HEK293 (cell line): ENCODE measurements around the gene ALDH8A1.

Experiments
- CTCF ChIA-PET: fragments of 350-600 bp; formaldehyde crosslinking; extraction: SDS; loops from one replicate; lab custom pipeline; 2021; ENCODE audit warnings: antibody characterized with exemption; lab: Yijun Ruan, JAX
- POLR2A ChIA-PET: fragments of 300-600 bp; formaldehyde crosslinking; extraction: SDS; loops from one replicate; lab custom pipeline; 2020; ENCODE audit warnings: antibody characterized with exemption, inconsistent platforms; lab: Yijun Ruan, JAX
- H3K27ac ChIP-seq: fragments of 200-500 bp; sonication (Bioruptor generic); 2 replicates; pipeline ENCODE4 v1.5.1; 2014; ENCODE audit warnings: low read depth, low read length, control low read depth, inconsistent platforms; ENCODE audit errors: extremely low read depth
- H3K36me3 ChIP-seq, 2 experiments: fragments of 200-500 bp in 1 of 2; sonication (Bioruptor generic) in 1 of 2; 1 replicate in 1 of 2; 2 replicates in 1 of 2; pipeline ENCODE4 v1.5.1; 2014 to 2017; ENCODE audit warnings: inconsistent platforms in 2 of 2, low read length in 2 of 2; ENCODE audit not compliant: control insufficient read depth in 2 of 2, insufficient read depth in 1 of 2
- H3K4me1 ChIP-seq: fragments of 200-500 bp; sonication (Bioruptor generic); 2 replicates; pipeline ENCODE4 v1.5.1; 2014; ENCODE audit warnings: mild to moderate bottlenecking, low read length, inconsistent platforms; ENCODE audit not compliant: control insufficient read depth, insufficient read depth
- H3K4me3 ChIP-seq: 2 replicates; pipeline ENCODE4 v1.5.1; 2011; ENCODE audit warnings: low read depth, mild to moderate bottlenecking, control low read depth, low read length, moderate library complexity
- H3K9me3 ChIP-seq: fragments of 200-500 bp; sonication (Bioruptor generic); 2 replicates; pipeline ENCODE4 v1.5.1; 2014; ENCODE audit warnings: low read depth, low read length, inconsistent platforms; ENCODE audit not compliant: control insufficient read depth, insufficient read depth
- GFI1B ChIP-seq: fragments of 450-650 bp; formaldehyde crosslinking; IDR thresholded peaks from 2 replicates; pipeline ENCODE4 v1.5.1; 2016; ENCODE audit warnings: missing biosample characterization, missing genetic modification characterization
- KLF16 ChIP-seq: fragments of 450-650 bp; formaldehyde crosslinking; IDR thresholded peaks from 2 replicates; pipeline ENCODE4 v1.5.1; 2017; ENCODE audit warnings: missing biosample characterization, missing genetic modification characterization
- YY1 ChIP-seq: fragments of 450-650 bp; formaldehyde crosslinking; IDR thresholded peaks from 2 replicates; pipeline ENCODE4 v1.5.1; 2018; ENCODE audit warnings: missing biosample characterization, missing genetic modification characterization
- ZBTB20 ChIP-seq: fragments of 450-650 bp; formaldehyde crosslinking; IDR thresholded peaks from 2 replicates; pipeline ENCODE4 v1.5.1; 2016; ENCODE audit warnings: missing biosample characterization, missing genetic modification characterization
- ZNF133 ChIP-seq: fragments of 450-650 bp; formaldehyde crosslinking; IDR thresholded peaks from 2 replicates; pipeline ENCODE4 v1.5.1; 2016; ENCODE audit warnings: missing biosample characterization, missing genetic modification characterization
- ZNF157 ChIP-seq: fragments of 450-650 bp; formaldehyde crosslinking; IDR thresholded peaks from 2 replicates; pipeline ENCODE4 v1.5.1; 2016; ENCODE audit warnings: missing biosample characterization, missing genetic modification characterization
- ZNF248 ChIP-seq: fragments of 450-650 bp; formaldehyde crosslinking; IDR thresholded peaks from 2 replicates; pipeline ENCODE4 v1.5.1; 2017; ENCODE audit warnings: missing biosample characterization, missing genetic modification characterization
- ZNF311 ChIP-seq: fragments of 450-650 bp; formaldehyde crosslinking; IDR thresholded peaks from 2 replicates; pipeline ENCODE4 v1.5.1; 2017; ENCODE audit warnings: missing biosample characterization, missing genetic modification characterization, borderline replicate concordance
- ZNF426 ChIP-seq: fragments of 450-650 bp; formaldehyde crosslinking; IDR thresholded peaks from 2 replicates; pipeline ENCODE4 v1.5.1; 2017; ENCODE audit warnings: missing biosample characterization, missing genetic modification characterization, mild to moderate bottlenecking, inconsistent platforms, moderate library complexity
- ZNF433 ChIP-seq: fragments of 450-650 bp; formaldehyde crosslinking; IDR thresholded peaks from 2 replicates; pipeline ENCODE4 v1.5.1; 2016; ENCODE audit warnings: missing biosample characterization, missing genetic modification characterization, low read depth
- ZNF530 ChIP-seq: fragments of 450-650 bp; formaldehyde crosslinking; IDR thresholded peaks from 2 replicates; pipeline ENCODE4 v1.5.1; 2016; ENCODE audit warnings: low read depth, missing biosample characterization, missing genetic modification characterization
- ZNF548 ChIP-seq: fragments of 450-650 bp; formaldehyde crosslinking; IDR thresholded peaks from 2 replicates; pipeline ENCODE4 v1.5.1; 2016; ENCODE audit warnings: missing biosample characterization, missing genetic modification characterization
- ZNF561 ChIP-seq: fragments of 450-650 bp; IDR thresholded peaks from 2 replicates; pipeline ENCODE4 v1.5.1; 2018; ENCODE audit warnings: missing biosample characterization, missing genetic modification characterization, borderline replicate concordance
- ZNF670 ChIP-seq: fragments of 450-650 bp; formaldehyde crosslinking; IDR thresholded peaks from 2 replicates; pipeline ENCODE4 v1.5.1; 2016; ENCODE audit warnings: missing biosample characterization, missing genetic modification characterization, low read depth
- ZNF707 ChIP-seq: fragments of 450-650 bp; formaldehyde crosslinking; IDR thresholded peaks from 2 replicates; pipeline ENCODE4 v1.5.1; 2016; ENCODE audit warnings: missing biosample characterization, missing genetic modification characterization
- ZNF777 ChIP-seq: fragments of 450-650 bp; formaldehyde crosslinking; IDR thresholded peaks from 2 replicates; pipeline ENCODE4 v1.5.1; 2017; ENCODE audit warnings: missing biosample characterization, missing genetic modification characterization, borderline replicate concordance
- TF ChIP-seq, protein P1 (sequence below): fragments of 450-650 bp; formaldehyde crosslinking; IDR thresholded peaks from 2 replicates; pipeline ENCODE4 v1.5.1; 2017; ENCODE audit warnings: missing biosample characterization, missing genetic modification characterization
- TF ChIP-seq, protein P2 (sequence below): fragments of 450-650 bp; formaldehyde crosslinking; IDR thresholded peaks from 2 replicates; pipeline ENCODE4 v1.5.1; 2016; ENCODE audit warnings: missing biosample characterization, missing genetic modification characterization
- TF ChIP-seq, protein P3 (sequence below): fragments of 450-650 bp; formaldehyde crosslinking; IDR thresholded peaks from 2 replicates; pipeline ENCODE4 v1.5.1; 2016; ENCODE audit warnings: missing biosample characterization, missing genetic modification characterization, low read depth
- TF ChIP-seq, protein P4 (sequence below): fragments of 450-650 bp; formaldehyde crosslinking; IDR thresholded peaks from 2 replicates; pipeline ENCODE4 v1.5.1; 2016; ENCODE audit warnings: missing biosample characterization, missing genetic modification characterization

The ALDH8A1 gene, protein sequence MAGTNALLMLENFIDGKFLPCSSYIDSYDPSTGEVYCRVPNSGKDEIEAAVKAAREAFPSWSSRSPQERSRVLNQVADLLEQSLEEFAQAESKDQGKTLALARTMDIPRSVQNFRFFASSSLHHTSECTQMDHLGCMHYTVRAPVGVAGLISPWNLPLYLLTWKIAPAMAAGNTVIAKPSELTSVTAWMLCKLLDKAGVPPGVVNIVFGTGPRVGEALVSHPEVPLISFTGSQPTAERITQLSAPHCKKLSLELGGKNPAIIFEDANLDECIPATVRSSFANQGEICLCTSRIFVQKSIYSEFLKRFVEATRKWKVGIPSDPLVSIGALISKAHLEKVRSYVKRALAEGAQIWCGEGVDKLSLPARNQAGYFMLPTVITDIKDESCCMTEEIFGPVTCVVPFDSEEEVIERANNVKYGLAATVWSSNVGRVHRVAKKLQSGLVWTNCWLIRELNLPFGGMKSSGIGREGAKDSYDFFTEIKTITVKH

DNA sequence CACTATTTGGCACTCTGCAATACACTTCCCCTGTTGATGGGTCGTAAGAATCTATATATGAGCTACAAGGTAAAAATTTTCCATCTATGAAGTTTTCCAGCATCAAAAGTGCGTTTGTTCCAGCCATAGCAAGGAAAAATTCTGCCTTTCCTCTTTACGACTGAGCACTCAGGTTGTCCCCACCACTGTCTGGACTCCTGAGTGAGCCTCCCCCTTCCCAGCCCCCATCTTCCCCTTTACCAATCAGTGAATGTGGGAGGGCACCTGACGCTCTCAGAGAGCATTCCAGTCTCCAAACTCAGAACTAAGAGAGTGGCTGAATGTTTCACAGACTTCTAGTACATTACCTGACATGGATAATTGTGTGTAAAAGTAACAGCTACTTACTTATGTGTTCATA lies at the start of gene ALDH8A1:
Gene ALDH8A1, minus strand, starts transcription at position 175 of the 400 bp plus-strand sequence. Its CDS starts 48 bp downstream, at position 127.
- Histone ChIP-seq H3K36me3 (no peaks in the 10 kb centered on the region), H3K4me3 (no peak within 1 kb of the TSS), H3K9me3 (no peaks in the 10 kb centered on the region), H3K27ac (no peak within 1 kb of the TSS), H3K4me1 (no peaks in the 10 kb centered on the region)
- POLR2A ChIA-PET, result no interaction called here
- CTCF ChIA-PET, result interaction anchor here (0.8 to 2.2 kb wide), 3 partner anchors 10 to 548 kb away, joined by 3 to 13 read pairs (median 3); no protein-coding TSS in a partner anchor
- TF ChIP-seq KLF16 (tag by site-specific recombination), result no peak
- TF ChIP-seq, protein P1, sequence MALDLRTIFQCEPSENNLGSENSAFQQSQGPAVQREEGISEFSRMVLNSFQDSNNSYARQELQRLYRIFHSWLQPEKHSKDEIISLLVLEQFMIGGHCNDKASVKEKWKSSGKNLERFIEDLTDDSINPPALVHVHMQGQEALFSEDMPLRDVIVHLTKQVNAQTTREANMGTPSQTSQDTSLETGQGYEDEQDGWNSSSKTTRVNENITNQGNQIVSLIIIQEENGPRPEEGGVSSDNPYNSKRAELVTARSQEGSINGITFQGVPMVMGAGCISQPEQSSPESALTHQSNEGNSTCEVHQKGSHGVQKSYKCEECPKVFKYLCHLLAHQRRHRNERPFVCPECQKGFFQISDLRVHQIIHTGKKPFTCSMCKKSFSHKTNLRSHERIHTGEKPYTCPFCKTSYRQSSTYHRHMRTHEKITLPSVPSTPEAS (tag by site-specific recombination), result no peak
- TF ChIP-seq ZNF157, result no peak
- no peak for TF ChIP-seq ZNF670 (tag by site-specific recombination)
- TF ChIP-seq ZNF530 (tag by site-specific recombination), result no peak
- TF ChIP-seq ZNF426 (tag by site-specific recombination), result no peak
- no peak for TF ChIP-seq ZBTB20 (tag by site-specific recombination)
- TF ChIP-seq ZNF707 (tag by site-specific recombination), result no peak
- no peak for TF ChIP-seq ZNF548 (tag by site-specific recombination)
- no peak for TF ChIP-seq ZNF248 (tag by site-specific recombination)
- no peak for TF ChIP-seq ZNF311
- no peak for TF ChIP-seq ZNF133
- no peak for TF ChIP-seq YY1 (tag by site-specific recombination)
- TF ChIP-seq, protein P2, sequence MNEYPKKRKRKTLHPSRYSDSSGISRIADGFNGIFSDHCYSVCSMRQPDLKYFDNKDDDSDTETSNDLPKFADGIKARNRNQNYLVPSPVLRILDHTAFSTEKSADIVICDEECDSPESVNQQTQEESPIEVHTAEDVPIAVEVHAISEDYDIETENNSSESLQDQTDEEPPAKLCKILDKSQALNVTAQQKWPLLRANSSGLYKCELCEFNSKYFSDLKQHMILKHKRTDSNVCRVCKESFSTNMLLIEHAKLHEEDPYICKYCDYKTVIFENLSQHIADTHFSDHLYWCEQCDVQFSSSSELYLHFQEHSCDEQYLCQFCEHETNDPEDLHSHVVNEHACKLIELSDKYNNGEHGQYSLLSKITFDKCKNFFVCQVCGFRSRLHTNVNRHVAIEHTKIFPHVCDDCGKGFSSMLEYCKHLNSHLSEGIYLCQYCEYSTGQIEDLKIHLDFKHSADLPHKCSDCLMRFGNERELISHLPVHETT (tag by site-specific recombination), result no peak
- TF ChIP-seq, protein P3, sequence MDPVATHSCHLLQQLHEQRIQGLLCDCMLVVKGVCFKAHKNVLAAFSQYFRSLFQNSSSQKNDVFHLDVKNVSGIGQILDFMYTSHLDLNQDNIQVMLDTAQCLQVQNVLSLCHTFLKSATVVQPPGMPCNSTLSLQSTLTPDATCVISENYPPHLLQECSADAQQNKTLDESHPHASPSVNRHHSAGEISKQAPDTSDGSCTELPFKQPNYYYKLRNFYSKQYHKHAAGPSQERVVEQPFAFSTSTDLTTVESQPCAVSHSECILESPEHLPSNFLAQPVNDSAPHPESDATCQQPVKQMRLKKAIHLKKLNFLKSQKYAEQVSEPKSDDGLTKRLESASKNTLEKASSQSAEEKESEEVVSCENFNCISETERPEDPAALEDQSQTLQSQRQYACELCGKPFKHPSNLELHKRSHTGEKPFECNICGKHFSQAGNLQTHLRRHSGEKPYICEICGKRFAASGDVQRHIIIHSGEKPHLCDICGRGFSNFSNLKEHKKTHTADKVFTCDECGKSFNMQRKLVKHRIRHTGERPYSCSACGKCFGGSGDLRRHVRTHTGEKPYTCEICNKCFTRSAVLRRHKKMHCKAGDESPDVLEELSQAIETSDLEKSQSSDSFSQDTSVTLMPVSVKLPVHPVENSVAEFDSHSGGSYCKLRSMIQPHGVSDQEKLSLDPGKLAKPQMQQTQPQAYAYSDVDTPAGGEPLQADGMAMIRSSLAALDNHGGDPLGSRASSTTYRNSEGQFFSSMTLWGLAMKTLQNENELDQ (tag by site-specific recombination), result no peak
- TF ChIP-seq ZNF433 (tag by site-specific recombination), result no peak
- TF ChIP-seq GFI1B, result no peak
- TF ChIP-seq, protein P4, sequence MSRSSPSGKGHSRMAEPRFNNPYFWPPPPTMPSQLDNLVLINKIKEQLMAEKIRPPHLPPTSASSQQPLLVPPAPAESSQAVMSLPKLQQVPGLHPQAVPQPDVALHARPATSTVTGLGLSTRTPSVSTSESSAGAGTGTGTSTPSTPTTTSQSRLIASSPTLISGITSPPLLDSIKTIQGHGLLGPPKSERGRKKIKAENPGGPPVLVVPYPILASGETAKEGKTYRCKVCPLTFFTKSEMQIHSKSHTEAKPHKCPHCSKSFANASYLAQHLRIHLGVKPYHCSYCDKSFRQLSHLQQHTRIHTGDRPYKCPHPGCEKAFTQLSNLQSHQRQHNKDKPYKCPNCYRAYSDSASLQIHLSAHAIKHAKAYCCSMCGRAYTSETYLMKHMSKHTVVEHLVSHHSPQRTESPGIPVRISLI (tag by site-specific recombination), result no peak
- no peak for TF ChIP-seq ZNF777 (tag by site-specific recombination)
- no peak for TF ChIP-seq ZNF561 (tag by site-specific recombination)
